ENCODE data around the gene ACADS. TPM values are rescaled to one million over a fixed set of nuclear protein-coding genes. Genes with fewer than 3 reads are reported as not detected.

ACADS gene
- total RNA-seq, 1 donor from 2014 or later, result 27.7 TPM

GRCh38 chr12:120754792-120755191, 29.2 kb downstream of the ACADS start:
- DNase-seq (ENCODE audit: low read depth in 2 of 2), result no peak

- no peak for DNase-seq (ENCODE audit: low read depth in 2 of 2)
These were observed 29.6 kb downstream of the ACADS start for GRCh38 chr12:120755269-120755668.

DNA sequence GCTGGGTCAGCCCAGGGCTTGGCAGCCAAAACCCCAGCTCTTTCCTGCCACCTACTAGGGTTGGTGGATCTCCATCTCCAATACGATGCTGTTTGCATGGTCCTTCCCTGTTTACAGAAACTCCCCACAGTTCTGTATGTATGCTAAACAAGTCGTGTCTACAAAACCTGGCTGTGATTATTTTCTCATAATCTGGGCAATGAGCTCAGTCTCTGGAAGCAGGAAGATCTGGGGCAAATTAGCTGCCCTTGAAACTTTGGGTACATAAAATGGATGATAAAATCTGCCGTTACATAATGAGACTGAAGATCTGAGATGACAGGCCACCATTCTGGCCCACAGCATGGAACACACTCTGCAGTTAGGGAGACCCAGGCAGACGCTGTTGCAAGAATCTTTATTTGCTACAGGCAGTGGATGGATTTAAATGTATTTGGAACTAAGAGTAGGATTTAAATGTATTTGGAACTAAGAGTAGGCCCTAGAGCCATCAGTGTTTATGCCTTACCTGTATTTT, 31.7 kb downstream of the ACADS start:
- DNase-seq (ENCODE audit: low read depth in 2 of 2), result no peak

DNA sequence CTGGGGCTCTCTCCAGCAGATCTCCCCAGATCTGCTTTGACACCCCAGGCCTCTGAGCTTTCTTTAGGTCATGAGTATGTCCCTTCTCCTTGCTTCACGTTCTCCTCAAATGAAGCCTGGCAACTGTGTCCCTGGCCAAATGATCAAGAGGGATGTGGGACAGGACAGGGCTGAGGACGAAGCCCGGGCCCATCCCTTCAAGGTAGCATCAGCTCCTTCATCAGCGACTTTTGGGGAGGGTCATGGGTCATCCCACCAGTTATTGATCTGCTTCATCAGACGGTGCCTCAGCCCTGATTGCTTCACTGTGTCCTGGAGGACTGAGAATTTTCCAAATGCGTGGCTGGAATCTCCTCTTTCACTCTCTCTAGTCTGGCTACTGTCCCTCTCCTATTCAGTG, 32.3 kb downstream of the ACADS start:
- DNase-seq (ENCODE audit: low read depth in 2 of 2), result no peak

- DNase-seq (ENCODE audit: low read depth in 2 of 2), result no peak
These were observed 33.4 kb downstream of the ACADS start for GRCh38 chr12:120758798-120759590.

DNA sequence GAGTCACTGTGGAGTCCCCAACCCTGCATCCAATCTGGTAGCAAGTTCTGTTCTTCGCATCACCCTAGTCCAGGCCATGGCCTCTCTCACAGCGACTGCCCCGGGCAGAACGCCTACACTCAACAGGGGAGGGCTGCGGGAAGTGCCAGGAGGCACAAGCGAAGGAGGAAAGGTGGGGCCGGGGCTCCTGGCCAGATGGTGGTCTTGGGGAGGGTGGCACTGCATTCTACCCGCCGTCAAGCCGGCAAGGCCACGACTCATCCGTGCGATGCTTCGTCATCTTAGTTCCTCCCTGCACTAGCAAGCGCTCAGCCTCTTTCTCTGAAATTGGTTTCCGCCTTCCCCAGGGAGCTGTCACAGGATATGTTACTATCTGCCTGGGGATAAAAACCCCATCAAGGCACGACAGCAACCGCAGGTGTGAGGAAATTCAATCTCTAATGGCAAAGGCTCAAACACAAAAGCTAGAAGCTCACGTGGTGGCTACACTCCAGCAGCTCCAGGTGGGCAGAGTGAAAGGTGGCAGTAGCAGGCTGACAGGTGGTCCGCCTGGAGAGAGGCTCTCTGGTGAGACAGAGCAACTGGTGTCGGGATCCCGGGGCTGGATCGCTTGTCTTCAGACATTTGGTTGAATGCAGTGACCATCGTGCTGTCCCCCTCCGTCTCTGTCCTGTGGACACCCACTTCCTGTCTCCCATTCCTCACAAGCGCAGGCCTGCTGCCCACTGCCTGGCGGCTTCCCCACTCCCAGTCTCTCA, 34.1 kb downstream of the ACADS start:
- no peak for DNase-seq (ENCODE audit: low read depth in 2 of 2)

DNA sequence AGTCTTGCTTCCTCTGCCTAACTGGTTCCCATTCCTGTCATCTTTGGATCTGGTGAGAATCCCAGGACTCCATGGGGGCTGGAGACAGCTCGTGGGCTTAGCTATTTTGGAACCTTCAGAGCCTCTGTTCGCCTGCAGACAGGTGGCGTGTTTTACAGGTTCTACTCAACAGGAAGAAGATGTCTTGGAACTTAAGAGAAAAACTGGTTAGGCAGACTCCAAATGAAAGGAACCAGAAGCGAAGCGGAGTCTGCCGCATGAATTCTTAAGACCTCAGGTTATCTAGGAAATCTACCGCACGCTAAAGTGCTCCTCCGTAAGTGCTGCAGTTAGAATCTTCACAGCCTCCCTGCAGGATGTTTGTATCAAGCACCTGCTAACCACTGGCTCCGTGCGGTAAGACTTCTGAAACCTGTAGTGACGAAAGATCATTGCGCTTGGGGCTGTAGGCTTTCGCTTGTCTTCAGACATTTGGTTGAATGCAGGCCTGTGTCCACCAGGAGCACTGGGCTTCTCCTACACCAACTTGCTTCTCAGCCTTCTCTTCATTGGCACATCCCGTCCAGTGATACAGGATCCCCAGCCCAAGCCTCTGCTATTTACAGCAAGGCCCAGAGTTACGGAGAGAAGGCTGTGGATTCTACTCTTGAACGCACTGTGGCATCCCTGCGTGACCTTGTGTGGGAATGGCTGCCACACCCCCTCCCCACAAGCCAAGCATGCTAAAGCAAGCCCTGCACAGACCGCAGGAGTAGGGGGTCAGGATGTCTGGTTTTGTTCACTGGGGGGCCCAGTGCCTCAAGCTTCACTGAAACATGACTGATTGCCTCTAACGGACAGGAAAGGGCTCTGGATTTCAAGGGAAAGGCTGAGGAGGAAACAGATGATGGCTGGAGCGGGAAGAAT, 35.0 kb downstream of the ACADS start:
- DNase-seq (ENCODE audit: low read depth in 2 of 2), result no peak

DNA sequence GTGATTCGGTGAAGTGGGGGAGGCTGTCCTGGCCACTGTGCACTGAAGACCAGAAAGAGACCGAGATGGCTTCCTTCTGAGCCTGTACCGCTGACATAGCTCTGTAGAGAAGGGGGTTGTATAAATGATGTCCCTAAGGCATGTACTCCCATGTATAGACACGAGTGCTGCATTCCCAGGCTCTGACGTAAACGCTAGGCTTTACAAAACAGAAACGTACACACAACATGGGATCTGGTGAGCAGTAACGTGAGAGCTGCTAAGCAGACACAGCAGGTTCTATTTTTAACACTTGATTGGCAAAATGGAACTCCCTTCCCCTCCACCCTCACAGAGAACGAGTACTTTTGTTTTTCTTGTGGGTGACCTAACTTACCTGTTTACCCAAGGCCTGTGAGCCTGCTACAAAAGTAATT, 35.9 kb downstream of the ACADS start:
- DNase-seq (ENCODE audit: low read depth in 2 of 2), result no peak

DNA sequence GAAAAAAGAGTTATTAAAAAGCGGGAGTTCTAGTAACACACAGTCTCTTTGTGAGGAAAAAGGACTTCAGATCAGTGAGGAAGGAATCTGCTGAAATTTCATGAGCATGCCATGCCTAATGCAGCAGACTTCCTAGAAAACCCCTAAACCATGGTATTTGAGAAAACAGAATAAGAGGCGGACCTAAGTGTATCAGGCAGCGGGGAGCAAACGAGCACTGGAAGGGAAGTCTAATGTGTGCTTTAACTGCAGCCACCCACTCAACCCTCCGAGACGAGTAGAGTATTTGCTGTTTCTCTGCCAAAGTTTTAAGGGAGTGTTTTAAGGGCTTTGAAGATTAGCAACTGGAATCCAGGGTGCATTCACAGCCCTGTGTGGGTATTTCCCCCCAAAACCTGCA, 36.5 kb downstream of the ACADS start:
- no peak for DNase-seq (ENCODE audit: low read depth in 2 of 2)

- DNase-seq (ENCODE audit: low read depth in 2 of 2), result no peak
These were observed 37.6 kb downstream of the ACADS start for GRCh38 chr12:120763250-120763649.

DNA sequence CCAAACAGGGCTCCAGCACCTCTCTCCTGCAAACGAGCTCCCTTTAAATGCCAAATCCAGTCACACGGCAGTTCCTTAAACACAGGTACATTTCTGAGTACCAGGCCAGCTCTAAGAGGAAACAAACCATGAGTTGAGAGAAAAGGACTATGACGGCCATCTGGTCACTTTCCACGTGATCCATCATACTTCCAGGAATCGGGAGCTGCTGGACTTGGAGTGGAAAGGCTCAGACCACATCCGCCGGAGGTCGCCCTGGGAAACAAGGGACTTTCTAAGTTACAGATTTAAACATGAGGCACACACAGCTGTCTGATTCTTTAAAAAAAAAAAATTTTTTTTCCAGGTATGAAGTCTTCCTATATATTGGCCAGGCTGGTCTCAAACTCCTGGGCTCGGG, 39.2 kb downstream of the ACADS start:
- no peak for DNase-seq (ENCODE audit: low read depth in 2 of 2)

- DNase-seq (ENCODE audit: low read depth in 2 of 2), result no peak
These were observed 40.9 kb downstream of the ACADS start for GRCh38 chr12:120766566-120766965.

DNA sequence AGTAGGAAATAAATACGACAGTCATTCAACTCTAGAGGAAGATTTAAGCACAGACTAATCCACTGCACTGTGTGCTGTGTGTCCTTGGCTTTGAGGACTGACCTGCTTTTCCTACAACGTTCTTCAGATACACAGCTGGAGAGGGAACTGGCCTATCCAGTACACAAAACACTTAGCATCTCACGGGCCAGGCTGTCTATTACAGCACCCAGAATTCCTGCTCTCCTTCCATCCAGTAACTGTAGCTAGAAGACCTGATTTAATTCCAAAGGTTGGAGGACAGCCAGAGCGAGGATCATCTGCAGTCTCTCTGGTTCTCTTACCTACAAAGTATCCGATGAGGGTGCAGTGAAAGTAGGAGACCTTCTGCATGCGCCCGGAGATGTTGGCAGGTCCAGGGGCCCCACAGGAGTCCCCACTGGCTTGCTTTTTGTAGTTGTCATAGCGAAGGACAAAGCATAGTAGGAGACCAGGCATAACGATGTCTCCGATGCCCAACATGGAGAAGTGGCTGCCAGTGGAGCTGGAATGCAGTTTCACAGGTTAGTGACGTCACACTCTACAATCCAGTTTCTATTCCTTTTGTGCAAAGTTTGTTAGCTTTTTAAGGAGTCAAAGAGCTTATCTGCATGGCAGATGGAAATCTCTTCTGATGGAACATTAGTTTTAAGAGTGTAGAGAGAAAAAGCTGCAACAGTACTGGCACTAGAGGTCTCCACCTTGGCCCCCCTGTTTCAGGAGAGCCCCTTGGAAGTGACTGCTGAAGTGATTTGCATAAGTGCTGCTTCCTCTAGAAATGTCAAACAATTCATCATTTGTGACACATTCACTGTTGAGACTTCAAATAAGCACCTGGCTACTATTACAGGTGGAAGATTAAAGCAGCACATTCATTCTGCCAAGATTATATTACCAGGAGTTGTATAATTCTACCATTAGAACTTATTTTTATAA, 41.7 kb downstream of the ACADS start:
- no peak for DNase-seq (ENCODE audit: low read depth in 2 of 2)

GRCh38 chr12:120771097-120771496, 45.5 kb downstream of the ACADS start:
- DNase-seq (ENCODE audit: low read depth in 2 of 2), result no peak

DNA sequence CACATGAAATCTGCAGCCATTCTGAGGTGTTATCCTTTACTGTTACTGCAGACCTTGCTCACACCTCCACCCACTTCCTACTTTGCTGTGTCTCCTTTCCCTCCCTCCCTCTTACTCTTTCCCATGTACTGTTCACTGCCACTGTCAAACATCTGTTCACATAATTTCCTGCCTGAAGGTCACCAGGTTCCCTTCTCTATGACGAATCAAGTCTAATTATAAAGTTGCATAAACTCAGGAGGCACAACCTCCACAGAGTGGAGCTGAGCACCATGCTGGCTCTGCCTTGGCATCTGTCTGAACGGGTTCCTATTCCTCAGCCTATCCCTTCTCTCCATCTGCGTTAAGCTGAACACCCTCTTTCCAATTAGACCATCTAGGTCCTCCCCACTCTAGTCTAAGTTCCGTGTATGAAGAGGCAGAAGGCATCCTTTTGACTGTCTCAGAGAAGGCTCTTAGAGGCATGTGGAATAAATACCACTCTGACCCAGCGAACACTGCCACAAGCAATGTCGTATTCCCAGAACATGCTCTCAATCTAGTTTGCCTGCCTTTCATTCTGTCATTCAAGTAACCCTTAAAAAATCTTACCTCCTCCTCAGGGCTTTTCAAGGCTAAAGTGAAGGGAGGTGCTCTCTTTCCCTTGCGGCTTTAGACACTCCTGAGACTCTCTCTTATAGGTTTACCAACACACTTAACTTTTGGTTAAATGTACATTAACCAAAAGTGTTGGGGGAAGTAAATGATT, 48.7 kb downstream of the ACADS start:
- DNase-seq (ENCODE audit: low read depth in 2 of 2), result peak; percentile 67 to 78

DNA sequence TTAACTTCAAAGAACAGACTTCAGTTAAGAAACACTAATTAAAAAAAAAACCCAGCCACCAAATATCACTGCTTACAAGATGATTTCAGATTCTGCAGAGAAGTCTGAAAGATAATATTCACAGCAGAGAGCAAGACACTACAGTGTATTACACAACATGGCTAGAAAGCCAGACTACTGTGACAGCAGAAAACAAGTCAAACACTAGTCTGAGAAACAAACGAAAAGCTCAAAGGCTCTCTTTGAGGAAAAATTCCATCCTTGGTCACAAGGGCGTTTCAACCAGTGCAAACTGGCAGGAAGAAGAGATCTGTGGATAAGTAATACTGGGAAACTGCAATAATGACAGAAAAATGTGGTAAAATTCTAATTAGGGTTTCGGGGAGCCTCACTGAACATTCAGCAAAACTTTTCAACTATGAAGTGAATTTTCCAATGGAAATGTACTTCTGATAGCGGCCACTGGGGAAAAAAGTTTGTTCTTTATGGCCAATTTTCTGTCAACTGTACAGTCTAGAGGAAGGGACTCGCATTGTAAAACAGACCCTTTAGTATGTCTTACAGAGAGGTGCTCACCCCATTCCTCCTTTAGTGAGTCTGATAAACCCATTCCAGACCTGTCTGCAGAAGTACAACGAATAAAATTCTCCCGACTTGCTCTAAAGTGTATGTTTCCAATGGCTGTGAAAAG, 50.4 kb downstream of the ACADS start:
- DNase-seq (ENCODE audit: low read depth in 2 of 2), result no peak

DNA sequence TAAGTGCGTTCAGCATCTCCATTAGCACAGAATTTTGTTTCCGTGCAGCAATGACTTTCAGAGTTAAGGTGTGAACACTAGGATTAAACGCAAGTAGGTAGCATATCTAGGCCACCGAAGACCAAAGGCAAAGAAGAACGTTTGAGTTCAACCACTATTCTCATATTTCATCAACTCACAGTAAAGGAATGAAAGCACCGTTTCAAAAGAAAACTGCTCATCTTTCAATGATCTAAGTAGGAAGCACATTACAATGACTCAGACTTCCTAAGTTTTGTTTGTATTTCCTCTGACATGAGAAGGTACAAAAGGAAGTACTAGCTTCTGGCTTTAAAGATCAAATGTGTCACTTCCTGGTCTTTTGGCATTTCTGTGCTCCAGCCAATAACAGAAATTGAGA, 57.6 kb downstream of the ACADS start:
- DNase-seq (ENCODE audit: low read depth in 2 of 2), result peak; percentile 85 to 94

- DNase-seq (ENCODE audit: low read depth in 2 of 2), result no peak
These were observed 59.2 kb downstream of the ACADS start for GRCh38 chr12:120784804-120785203.

DNA sequence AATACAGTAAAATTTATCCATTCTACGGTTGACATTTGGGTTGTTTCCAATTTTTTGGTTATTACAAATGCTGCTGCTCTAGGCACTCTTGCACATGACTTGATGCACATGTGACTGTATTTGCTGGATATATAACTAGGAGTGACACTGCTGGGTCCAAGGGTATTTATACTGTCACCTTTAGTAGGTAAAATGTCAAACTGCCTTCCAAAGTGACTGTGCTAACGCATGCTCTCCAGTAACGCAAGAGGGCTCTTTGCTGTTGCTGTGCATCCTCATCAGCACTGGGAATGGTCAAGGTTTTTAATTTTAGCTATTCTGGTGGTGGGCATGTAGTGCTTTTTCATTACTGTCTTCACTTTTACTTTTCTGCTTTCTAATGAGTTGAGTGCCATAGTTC, 62.3 kb downstream of the ACADS start:
- no peak for DNase-seq (ENCODE audit: low read depth in 2 of 2)
